DND-41 (cell line): ENCODE data around the gene AGAP1.

Experiments
- CTCF ChIP-seq: IDR thresholded peaks from 2 replicates; pipeline ENCODE4 v1.5.1; 2012; ENCODE audit warnings: borderline replicate concordance, low read length, moderate library complexity, mild to moderate bottlenecking; ENCODE audit not compliant: poor library complexity, severe bottlenecking; ENCODE audit errors: extremely low read depth
- EZH2 ChIP-seq: IDR thresholded peaks from 3 replicates; pipeline ENCODE4 v1.6.1; 2012; ENCODE audit warnings: borderline replicate concordance, low read depth, mild to moderate bottlenecking, moderate library complexity, low read length, inconsistent platforms; ENCODE audit not compliant: severe bottlenecking

- TF ChIP-seq CTCF: no peak
- no peak for TF ChIP-seq EZH2
Measured at GRCh38 chr2:235515821-235516220, 22.0 kb downstream of the AGAP1 start.
